DOHH2 (cell line): ENCODE data around the gene XIRP2.

Experiments
- CTCF ChIP-seq: fragments of 200-600 bp; sonication (generic); IDR thresholded peaks from one replicate; pipeline ENCODE4 v1.5.1; 2014; ENCODE audit warnings: antibody characterized with exemption, mild to moderate bottlenecking, low read depth, low read length; ENCODE audit not compliant: poor library complexity, severe bottlenecking
- EZH2phosphoT487 ChIP-seq: fragments of 200-600 bp; sonication (generic); IDR thresholded peaks from 2 replicates; pipeline ENCODE4 v1.6.1; 2017; ENCODE audit warnings: borderline replicate concordance, mild to moderate bottlenecking, antibody characterized with exemption, low read length, moderate library complexity, mixed read lengths

GRCh38 chr2:167018590-167018989 lies 130.3 kb downstream of the XIRP2 start:
- TF ChIP-seq CTCF, result no peak
- TF ChIP-seq EZH2phosphoT487, result no peak
